Left ventricle myocardium inferior (tissue), 1 donor: ENCODE results near the gene NECAB2. TPM values are rescaled to one million over a fixed set of nuclear protein-coding genes. Genes with fewer than 3 reads are reported as not detected.

ENCODE experiments used
- DNase-seq: peaks from one replicate; pipeline ENCODE4 v3.0.0-alpha.2; 2020
- H3K27ac ChIP-seq: fragments of 200-600 bp; replicated peaks from 2 replicates; pipeline ENCODE4 v1.8.0; 2021
- H3K27me3 ChIP-seq: fragments of 200-600 bp; 2 replicates; pipeline ENCODE4 v1.8.0; 2021; ENCODE audit warnings: low read depth
- H3K36me3 ChIP-seq: fragments of 200-600 bp; 2 replicates; pipeline ENCODE4 v1.8.0; 2021
- H3K4me1 ChIP-seq: fragments of 200-600 bp; 2 replicates; pipeline ENCODE4 v1.8.0; 2021
- H3K4me3 ChIP-seq: fragments of 200-600 bp; 2 replicates; pipeline ENCODE4 v1.8.0; 2021; ENCODE audit warnings: mild to moderate bottlenecking, moderate library complexity
- H3K9me3 ChIP-seq: fragments of 200-600 bp; replicated peaks from 2 replicates; pipeline ENCODE4 v1.8.0; 2021
- CTCF ChIP-seq: fragments of 200-600 bp; IDR thresholded peaks from 2 replicates; pipeline ENCODE4 v1.8.0; 2021; ENCODE audit warnings: antibody characterized with exemption, mild to moderate bottlenecking, borderline replicate concordance
- intact Hi-C: fragments of 100-400 bp; cut with micrococcal nuclease; formaldehyde crosslinking; loops from one replicate; pipeline ENCODE4 v1.11.0; 2022
- total RNA-seq: library from RNA; stranded (reverse); fragmentation: NEBNext Ultra II Directional; extraction: Animal tissue kit (Norgen Biotek cat#: 25700); gene quantifications from one replicate; pipeline ENCODE4 v1.2.1, GENCODE V29; 2021
- donor health status: DM: no; HTN: yes; CAD: no; lungs with severe emphysema.

The NECAB2 gene
- total RNA-seq, 1 donor from 2014 or later, result 0.69 TPM

GRCh38 chr16:84034516-84034915 lies 66.5 kb downstream of the NECAB2 start:
- H3K27ac ChIP-seq, result no peak overlapping the region
- no peak for TF ChIP-seq CTCF
- DNase-seq, result no peak
- H3K4me3 ChIP-seq, result no peak overlapping the region
- H3K9me3 ChIP-seq, result peaks cover 18% of the 10 kb centered on the region
- H3K27me3 ChIP-seq, result no peaks in the 10 kb centered on the region
- H3K36me3 ChIP-seq, result no peaks in the 10 kb centered on the region
- intact Hi-C loops, result no loop called here
- H3K4me1 ChIP-seq, result peaks cover 8% of the 10 kb centered on the region

GRCh38 chr16:84036131-84036530 lies 68.1 kb downstream of the NECAB2 start:
- Histone ChIP-seq H3K9me3 (peaks cover 18% of the 10 kb centered on the region), H3K4me1 (peaks cover 8% of the 10 kb centered on the region), H3K27me3 (peaks cover 8% of the 10 kb centered on the region), H3K27ac (no peak overlapping the region), H3K4me3 (no peak overlapping the region), H3K36me3 (no peaks in the 10 kb centered on the region)
- DNase-seq, result no peak
- TF ChIP-seq CTCF, result no peak
- intact Hi-C loops, result no loop called here

- Histone ChIP-seq H3K4me3 (no peak overlapping the region), H3K9me3 (peaks cover 18% of the 10 kb centered on the region), H3K4me1 (peaks cover 3% of the 10 kb centered on the region), H3K27me3 (peaks cover 15% of the 10 kb centered on the region), H3K27ac (no peak overlapping the region), H3K36me3 (no peaks in the 10 kb centered on the region)
- no peak for TF ChIP-seq CTCF
- intact Hi-C loops, result no loop called here
- DNase-seq, result no peak
Measured at GRCh38 chr16:84036982-84037425, 69.0 kb downstream of the NECAB2 start.

- TF ChIP-seq CTCF, result no peak
- no peak overlapping the region for H3K27ac ChIP-seq
- peaks cover 18% of the 10 kb centered on the region for H3K9me3 ChIP-seq
- peaks cover 9% of the 10 kb centered on the region for H3K4me1 ChIP-seq
- intact Hi-C loops, result no loop called here
- H3K4me3 ChIP-seq, result no peak overlapping the region
- peaks cover 29% of the 10 kb centered on the region for H3K27me3 ChIP-seq
- no peak for DNase-seq
- no peaks in the 10 kb centered on the region for H3K36me3 ChIP-seq
Measured at GRCh38 chr16:84038469-84038868, 70.4 kb downstream of the NECAB2 start.

GRCh38 chr16:84039696-84040095 lies 71.7 kb downstream of the NECAB2 start:
- no peak for DNase-seq
- Histone ChIP-seq H3K9me3 (peaks cover 18% of the 10 kb centered on the region), H3K27me3 (peaks cover 32% of the 10 kb centered on the region), H3K36me3 (no peaks in the 10 kb centered on the region), H3K4me1 (peaks cover 16% of the 10 kb centered on the region), H3K4me3 (no peak overlapping the region), H3K27ac (no peak overlapping the region)
- intact Hi-C loops, result no loop called here
- TF ChIP-seq CTCF, result no peak
